GM18909 (cell line): Measurements from ENCODE around the gene MYOF.

Experiments
- ATAC-seq: cut with Tn5 transposase; IDR thresholded peaks from one replicate; pipeline ENCODE4 v1.9.1; 2021; ENCODE audit warnings: mild to moderate bottlenecking; ENCODE audit not compliant: unreplicated experiment, poor library complexity

MYOF gene

DNA sequence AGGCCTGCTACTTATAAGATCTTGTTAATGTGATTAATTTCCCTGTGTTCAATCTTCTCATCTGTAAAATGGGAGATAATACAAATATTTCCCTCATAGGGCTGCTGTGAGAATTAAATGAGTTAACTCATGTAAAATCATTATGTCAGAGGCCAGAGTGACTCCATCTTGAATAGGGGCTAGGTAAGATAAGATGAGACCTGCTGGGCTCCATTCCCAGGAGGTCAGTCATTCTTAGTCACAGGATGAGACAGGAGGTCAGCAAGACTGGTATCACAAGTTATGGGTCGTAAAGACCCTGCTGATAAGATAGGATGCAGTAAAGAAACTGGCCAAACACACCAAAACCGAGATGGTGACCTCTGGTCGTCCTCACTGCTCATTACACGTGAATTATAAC lies 207.7 kb downstream of the MYOF start:
- no peak for ATAC-seq

DNA sequence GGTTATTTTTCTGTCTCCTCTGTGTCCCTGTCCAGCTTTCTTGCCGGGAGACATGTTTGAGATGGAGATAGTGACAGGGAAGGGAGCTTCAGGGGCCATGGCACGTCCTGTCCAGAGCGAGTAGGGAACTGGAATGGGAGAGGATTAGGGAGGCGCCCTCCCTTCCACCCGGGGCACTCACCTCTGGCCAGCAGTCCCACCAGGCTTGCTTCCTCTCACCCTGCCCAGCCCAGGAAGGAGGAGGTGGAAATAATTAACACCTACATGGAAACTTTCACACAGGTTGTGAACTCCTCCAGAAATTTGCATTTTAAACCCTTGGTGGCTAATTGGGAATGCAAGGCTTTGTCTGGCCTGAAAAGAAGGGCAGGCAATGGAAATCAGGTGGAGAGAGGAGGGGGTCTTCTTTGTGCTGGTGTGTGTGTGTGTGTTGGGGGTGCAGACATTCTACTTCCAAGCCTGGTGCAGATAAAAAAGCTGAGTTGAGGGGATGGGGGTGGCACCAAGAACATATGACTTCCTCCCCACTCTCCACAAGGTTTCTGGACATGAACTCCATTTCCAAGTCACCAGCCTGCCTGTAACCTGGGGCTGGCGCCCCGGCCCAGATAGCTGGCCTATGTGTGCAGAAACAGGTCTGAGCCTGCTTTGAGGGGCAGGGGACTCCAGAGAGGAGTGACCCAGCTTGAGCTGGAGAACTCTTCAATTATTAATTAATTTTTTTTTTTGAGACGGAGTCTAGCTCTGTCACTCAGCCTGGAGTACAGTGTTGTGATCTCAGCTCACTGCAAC lies 209.1 kb downstream of the MYOF start:
- no peak for ATAC-seq

DNA sequence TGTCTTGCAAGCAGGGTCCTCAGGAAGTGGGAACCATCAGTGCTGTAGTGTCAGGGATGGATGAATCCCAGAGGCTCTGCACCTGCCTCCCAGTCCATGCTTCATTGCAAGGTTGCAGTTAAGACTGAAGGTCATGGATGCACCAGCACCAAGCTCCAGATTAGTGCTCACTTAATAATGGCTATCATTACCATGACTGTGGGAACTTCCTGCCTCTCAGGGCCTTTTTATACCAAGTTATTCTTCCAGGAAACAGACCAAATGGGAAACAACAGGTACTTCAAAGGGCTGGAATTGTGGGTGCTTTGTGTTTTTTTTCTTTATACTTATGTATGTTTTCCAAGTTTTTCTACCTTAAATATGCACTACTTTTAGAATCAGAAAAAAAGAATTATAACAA lies 210.8 kb downstream of the MYOF start:
- ATAC-seq: no peak

DNA sequence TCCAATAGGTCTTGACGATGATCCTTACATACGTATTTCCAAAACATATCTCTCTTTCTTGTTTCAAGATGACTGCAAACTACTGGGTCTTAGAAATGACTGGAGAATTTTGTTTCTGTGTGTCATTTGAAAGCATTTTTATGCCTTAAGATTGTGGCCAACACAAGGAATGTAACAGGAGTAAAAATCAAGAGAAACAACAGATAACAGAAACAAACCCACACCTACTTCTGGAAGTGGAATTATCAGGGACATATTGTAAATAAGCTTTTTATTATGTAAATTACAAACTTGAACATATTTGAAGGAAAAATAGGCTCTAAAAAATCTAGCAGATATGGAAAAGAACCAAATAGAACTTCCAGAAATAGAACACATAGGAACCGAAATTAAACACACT lies 212.9 kb downstream of the MYOF start:
- ATAC-seq: no peak

DNA sequence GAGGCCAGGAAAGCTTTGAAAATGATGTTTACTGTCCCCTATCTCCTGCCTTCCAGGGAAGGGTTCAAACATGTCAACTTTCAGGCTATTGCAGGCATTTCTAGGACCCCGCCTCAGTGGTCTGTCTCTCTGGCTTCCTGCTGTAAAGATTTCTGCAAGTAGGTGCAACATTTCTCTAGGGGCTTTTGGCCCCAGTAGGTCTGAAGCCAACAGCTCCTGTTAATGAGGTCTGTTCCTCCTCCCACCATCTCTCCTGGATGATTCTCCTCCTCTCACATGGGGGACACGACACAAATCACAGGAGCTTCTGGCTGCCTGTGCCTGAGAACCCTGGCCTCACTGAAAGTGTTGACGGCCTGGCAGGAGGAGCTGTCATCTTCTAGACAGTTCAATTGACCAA lies 214.1 kb downstream of the MYOF start:
- no peak for ATAC-seq

DNA sequence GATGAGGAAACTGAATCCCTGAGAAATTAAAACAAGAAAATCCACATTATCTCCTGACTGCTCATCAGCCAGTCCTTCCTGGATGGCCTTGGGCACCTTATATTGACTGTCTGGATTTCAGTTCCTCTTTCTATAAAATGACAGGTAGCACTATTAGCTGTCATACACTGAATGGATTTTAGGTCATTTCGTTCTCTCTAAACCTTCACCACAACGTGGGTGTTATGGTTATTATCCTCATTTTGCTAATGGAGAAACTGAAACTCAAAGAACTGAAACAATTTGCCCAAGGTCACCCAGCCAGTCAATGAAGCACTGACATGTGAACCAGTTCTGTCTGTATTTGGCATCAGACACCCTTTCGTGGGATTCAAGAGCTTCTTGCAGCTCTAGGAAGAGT lies 214.6 kb downstream of the MYOF start:
- peak; percentile 99 for ATAC-seq

- ATAC-seq: no peak
Measured at GRCh38 chr10:93266858-93267257, 215.3 kb downstream of the MYOF start.

DNA sequence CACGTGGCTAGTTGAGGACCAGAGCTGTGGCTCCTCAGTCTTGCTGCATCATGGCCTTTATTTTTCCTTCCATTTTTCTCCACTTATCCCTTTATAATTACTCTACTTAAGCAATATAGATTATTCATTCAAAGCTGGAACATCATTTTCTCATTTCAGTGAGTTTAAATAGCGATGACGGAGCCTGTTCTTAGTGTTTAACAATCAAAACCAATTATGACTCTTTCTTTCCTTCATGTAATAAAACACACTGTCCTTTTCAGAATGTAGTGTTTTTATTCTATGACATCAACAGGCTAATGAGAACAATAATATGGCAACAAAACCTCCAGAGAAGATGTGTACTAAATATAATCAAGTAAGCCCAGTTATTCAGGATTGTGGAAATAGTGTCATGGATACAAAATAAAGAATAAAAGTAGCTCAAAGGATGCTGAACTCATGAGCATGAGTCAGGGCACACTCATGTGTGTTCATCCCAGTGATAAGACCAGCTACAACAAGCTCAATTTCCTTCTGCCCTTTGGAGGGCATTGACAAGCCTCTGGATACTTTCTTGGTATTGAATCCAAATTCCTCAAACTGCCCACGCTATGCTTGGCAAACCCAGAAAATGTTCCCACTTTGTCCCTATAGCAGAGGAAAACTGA lies 220.0 kb downstream of the MYOF start:
- ATAC-seq: no peak

DNA sequence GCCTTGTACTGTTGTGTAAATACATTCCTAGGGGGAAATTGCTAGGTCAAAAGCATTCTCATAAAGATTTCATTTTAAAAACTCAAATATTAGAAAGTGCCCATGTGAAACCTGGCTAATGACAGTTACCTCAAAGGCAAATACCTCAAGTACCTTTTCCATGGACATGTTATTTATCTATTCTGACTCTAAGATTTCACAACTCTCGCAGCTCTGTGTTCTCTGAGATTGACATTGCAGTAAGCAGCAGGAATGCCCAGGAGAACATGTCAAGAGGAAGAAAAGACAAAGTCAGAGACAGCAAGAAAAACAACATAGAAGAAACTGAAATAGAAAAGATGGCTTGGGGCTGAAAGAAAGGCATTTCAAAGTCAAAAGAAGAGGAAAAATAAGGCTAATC lies 221.0 kb downstream of the MYOF start:
- no peak for ATAC-seq

DNA sequence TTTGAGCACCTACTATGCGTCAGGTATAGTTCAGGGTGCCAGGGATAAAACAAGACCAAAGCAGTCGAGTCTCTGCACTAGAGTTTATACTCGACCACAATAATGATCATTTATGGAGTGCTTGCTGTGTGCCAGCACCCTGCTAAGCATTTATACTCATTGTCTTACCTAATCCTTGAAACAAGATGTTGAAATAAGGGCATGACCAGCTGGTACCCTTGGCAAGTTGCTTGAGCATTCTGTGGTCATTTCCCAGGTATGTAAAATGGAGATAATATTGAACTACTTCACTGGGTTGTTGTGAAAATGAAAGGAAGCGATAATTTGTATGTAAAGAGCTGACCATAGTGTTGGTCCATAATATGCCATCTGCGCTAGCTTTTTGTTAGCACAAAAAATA lies 223.0 kb downstream of the MYOF start:
- ATAC-seq: no peak
